Small intestine (tissue), 7 donors: ENCODE data around the gene MKNK1. TPM values are rescaled to one million over a fixed set of nuclear protein-coding genes. Genes with fewer than 3 reads are reported as not detected.

Experiments
- DNase-seq, 2 donors: peaks; one replicate each; pipeline versions ENCODE4 v3.0.0 to v3.0.0-alpha.2; 2013
- FAIRE-seq: peaks from 2 replicates; lab custom pipeline; 2012; peaks lifted over from hg19 to GRCh38; lab: Jason Lieb, UNC
- H3K27ac ChIP-seq, 3 donors: one replicate each; pipeline ENCODE4 v1.5.1; 2013; ENCODE audit warnings: low read length in 2 of 3, mild to moderate bottlenecking in 2 of 3, control low read depth in 1 of 3, inconsistent platforms in 1 of 3, low read depth in 1 of 3, moderate library complexity in 1 of 3
- H3K27me3 ChIP-seq, 3 donors: one replicate each; pipeline ENCODE4 v1.6.1; 2013; ENCODE audit warnings: low read length in 3 of 3, inconsistent platforms in 1 of 3; ENCODE audit not compliant: control insufficient read depth in 3 of 3, insufficient read depth in 3 of 3
- H3K36me3 ChIP-seq, 3 donors: one replicate each; pipeline ENCODE4 v1.6.1; 2013; ENCODE audit warnings: low read length in 3 of 3, inconsistent platforms in 1 of 3, low read depth in 1 of 3, mild to moderate bottlenecking in 1 of 3, moderate library complexity in 1 of 3; ENCODE audit not compliant: control insufficient read depth in 3 of 3, insufficient read depth in 2 of 3
- H3K4me1 ChIP-seq, 3 donors: one replicate each; pipeline ENCODE4 v1.6.1; 2013; ENCODE audit warnings: low read length in 2 of 3, inconsistent platforms in 1 of 3, low read depth in 1 of 3, mild to moderate bottlenecking in 1 of 3, moderate library complexity in 1 of 3; ENCODE audit not compliant: control insufficient read depth in 3 of 3, insufficient read depth in 2 of 3
- H3K4me3 ChIP-seq, 3 donors: one replicate each; pipeline ENCODE4 v1.5.1; 2013; ENCODE audit warnings: low read length in 3 of 3, control low read depth in 1 of 3, inconsistent platforms in 1 of 3, low read depth in 1 of 3, mild to moderate bottlenecking in 1 of 3, moderate library complexity in 1 of 3
- H3K9me3 ChIP-seq, 2 donors: one replicate each; pipeline ENCODE4 v1.6.1; 2013; ENCODE audit warnings: low read depth in 1 of 2, low read length in 1 of 2; ENCODE audit not compliant: control insufficient read depth in 2 of 2, insufficient read depth in 1 of 2
- WGBS, 3 donors: extraction: QIAGEN DNeasy Blood & Tissue Kit; methylation state at CpG; one replicate each; pipeline ENCODE4 v1.1.7; 2013; 5-methylcytosine and 5-hydroxymethylcytosine counted together
- polyA plus RNA-seq, 4 donors: library from polyadenylated mRNA; stranded (reverse) in 3 of 4; unstranded in 1 of 4; fragments of 200-250 nt in 3 of 4; fragments of 120-200 nt in 1 of 4; gene quantifications; one replicate each; pipeline versions ENCODE4 v1.2.1 to v1.2.3, GENCODE V29; 2013
- donor health status: healthy with polysubstance abuse.
- donor health status: control.
- donor health status: control.
- donor health status: Bipolar disorder and iron deficiency.
- donor health status: healthy.

MKNK1 gene
- polyA plus RNA-seq, 4 donors: 20.2 to 42.5 (median 33.5) TPM

DNA sequence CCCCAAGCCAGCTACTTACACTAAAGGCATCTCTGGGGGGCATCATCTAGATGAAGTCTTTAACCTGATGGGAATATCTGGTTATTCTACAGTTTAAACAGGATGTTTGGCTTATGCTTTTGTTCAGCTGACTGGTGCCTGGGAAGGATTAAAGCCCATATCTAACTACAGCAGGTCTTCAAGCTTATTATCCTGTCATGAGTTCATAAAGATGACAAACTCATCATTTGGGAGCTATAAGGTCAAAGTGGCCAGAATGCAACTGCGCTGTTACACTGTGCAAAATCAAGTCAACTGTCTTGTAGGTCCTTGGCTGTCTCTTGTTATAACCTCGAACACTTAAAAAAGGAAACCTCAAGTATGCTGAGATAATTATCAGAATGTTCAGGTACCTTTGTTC is 31.1 kb upstream of the MKNK1 start:
- Histone ChIP-seq H3K27me3 (no peaks in the 10 kb centered on the region), H3K4me1 (peaks cover 0 to 5% (median 0%) of the 10 kb centered on the region in 3 donors), H3K36me3 (peaks cover 3 to 24% (median 17%) of the 10 kb centered on the region in 3 donors), H3K27ac (no peak overlapping the region), H3K9me3 (no peaks in the 10 kb centered on the region), H3K4me3 (no peak overlapping the region)
- FAIRE-seq (no peak), DNase-seq (no peak)
- 95 to 97% (median 96%) methylated on average over 2 of the region's 2 CpGs for WGBS, 3 donors

DNA sequence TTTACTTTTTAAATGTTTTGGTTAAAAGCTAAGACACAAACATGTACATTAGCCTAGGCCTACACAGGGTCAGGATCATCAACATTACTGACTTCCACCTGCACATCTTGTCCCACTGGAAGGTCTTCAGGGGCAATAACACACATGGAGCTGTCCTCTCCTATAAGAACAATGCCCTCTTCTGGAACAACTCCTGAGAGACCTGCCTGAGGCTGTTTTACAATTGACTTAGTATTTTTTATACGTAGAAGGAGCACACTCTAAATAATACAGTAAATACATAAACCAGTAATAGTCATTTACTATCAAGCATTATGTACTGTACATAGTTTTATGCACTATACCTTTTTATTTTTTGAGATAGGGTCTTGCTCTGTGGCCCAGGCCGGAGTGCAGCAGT is 26.7 kb upstream of the MKNK1 start:
- Histone ChIP-seq H3K4me1 (no peaks in the 10 kb centered on the region), H3K27me3 (no peaks in the 10 kb centered on the region), H3K4me3 (no peak overlapping the region), H3K36me3 (peaks cover 3 to 19% (median 15%) of the 10 kb centered on the region in 3 donors), H3K27ac (no peak overlapping the region), H3K9me3 (no peaks in the 10 kb centered on the region)
- no peak for DNase-seq
- WGBS, 3 donors: 92 to 95% (median 93%) methylated on average over 2 of the region's 2 CpGs
- no peak for FAIRE-seq

GRCh38 chr1:46623743-46624644 is 19.9 kb upstream of the MKNK1 start:
- H3K36me3 ChIP-seq: no peaks in the 10 kb centered on the region
- H3K27ac ChIP-seq: no peak overlapping the region
- H3K4me1 ChIP-seq: peaks cover 0 to 23% (median 0%) of the 10 kb centered on the region in 3 donors
- FAIRE-seq (no peak), DNase-seq (peak; percentile 36 to 39)
- H3K9me3 ChIP-seq: no peaks in the 10 kb centered on the region
- H3K27me3 ChIP-seq: no peaks in the 10 kb centered on the region
- 72 to 74% (median 73%) methylated on average over 4 of the region's 4 CpGs for WGBS, 3 donors
- H3K4me3 ChIP-seq: no peak overlapping the region

- Histone ChIP-seq H3K4me1 (peaks cover 0 to 23% (median 0%) of the 10 kb centered on the region in 3 donors), H3K9me3 (no peaks in the 10 kb centered on the region), H3K27ac (no peak overlapping the region), H3K36me3 (no peaks in the 10 kb centered on the region), H3K4me3 (no peak overlapping the region), H3K27me3 (no peaks in the 10 kb centered on the region)
- FAIRE-seq: no peak
- 52 to 64% (median 60%) methylated on average over 3 of the region's 3 CpGs for WGBS, 3 donors
- DNase-seq: peak; percentile 46 to 55
Observed at GRCh38 chr1:46622344-46622743, 18.3 kb upstream of the MKNK1 start.

- no peaks in the 10 kb centered on the region for H3K36me3 ChIP-seq
- H3K9me3 ChIP-seq: no peaks in the 10 kb centered on the region
- WGBS, 3 donors: 50 to 60% (median 54%) methylated on average over 7 of the region's 7 CpGs
- DNase-seq (no peak), FAIRE-seq (no peak)
- no peak overlapping the region for H3K4me3 ChIP-seq
- no peaks in the 10 kb centered on the region for H3K27me3 ChIP-seq
- H3K4me1 ChIP-seq: peaks cover 0 to 27% (median 0%) of the 10 kb centered on the region in 3 donors
- H3K27ac ChIP-seq: no peak overlapping the region
Observed at GRCh38 chr1:46621930-46622329, 17.9 kb upstream of the MKNK1 start.

DNA sequence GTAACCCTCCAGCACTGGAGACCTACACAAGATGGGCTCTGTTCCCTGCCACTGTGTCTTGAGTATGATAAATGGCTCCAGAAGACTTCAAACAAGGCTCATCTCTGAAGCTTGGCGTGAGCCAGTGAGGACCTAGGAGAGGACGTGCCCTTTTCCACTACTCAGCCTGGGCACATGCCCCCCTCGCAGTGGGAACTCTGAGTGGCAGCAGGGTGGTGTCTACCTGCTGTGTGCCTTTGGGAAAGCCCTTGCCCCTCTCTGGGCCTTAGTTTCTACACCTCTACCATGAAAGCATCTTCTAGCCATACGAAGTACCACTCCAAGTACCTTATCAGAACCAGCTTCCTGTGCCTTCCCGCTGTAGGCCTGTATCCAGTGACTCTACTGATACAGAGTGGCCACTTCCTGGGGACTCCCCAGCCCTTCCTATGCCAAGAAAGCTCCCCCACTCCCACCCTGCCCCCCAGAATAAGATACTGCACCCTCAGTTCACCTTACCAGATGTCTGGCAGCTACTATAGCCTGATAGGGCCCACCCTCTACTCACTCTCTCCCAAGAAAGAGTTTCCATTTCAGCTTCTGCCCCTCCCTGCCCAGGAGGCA is 15.7 kb upstream of the MKNK1 start:
- no peaks in the 10 kb centered on the region for H3K9me3 ChIP-seq
- peaks cover 0 to 38% (median 3%) of the 10 kb centered on the region in 3 donors for H3K4me1 ChIP-seq
- H3K27me3 ChIP-seq: no peaks in the 10 kb centered on the region
- WGBS, 3 donors: 90 to 93% (median 91%) methylated on average over 5 of the region's 5 CpGs
- no peak overlapping the region for H3K4me3 ChIP-seq
- DNase-seq (no peak), FAIRE-seq (no peak)
- no peak overlapping the region for H3K27ac ChIP-seq
- H3K36me3 ChIP-seq: no peaks in the 10 kb centered on the region

DNA sequence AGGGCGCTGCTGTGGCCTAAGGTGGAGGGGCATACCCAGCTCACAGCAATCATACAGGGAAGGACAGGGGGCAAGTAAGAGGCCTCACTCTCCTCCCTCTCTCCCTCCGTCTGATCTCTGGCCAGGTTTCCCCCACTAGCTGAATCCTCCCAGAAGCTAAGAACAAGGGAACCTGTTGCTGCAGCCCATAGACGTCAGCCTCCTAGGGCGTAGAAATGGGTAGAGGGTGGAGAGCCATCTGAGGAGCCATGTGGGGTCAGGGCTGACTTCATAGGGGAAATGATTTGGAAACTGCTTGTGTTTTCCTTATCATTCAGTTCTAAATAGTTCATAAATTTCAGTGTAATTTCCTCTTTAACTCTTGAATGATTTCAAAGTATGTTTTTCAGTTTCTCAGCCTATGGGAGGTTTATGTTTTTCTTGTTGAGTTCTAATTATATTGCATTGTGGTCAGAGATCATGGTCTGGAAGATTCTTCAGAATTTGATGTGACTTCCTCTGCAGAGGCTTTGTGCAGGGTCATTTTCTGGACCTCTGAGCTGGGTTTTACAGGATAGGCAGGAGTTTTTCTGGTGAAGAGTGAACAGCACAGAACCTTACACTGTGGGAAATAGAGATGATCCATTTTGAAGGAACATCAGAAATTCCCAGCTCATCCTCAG is 14.8 kb upstream of the MKNK1 start:
- Histone ChIP-seq H3K27ac (no peak overlapping the region), H3K4me3 (no peak overlapping the region), H3K36me3 (no peaks in the 10 kb centered on the region), H3K9me3 (no peaks in the 10 kb centered on the region), H3K27me3 (no peaks in the 10 kb centered on the region), H3K4me1 (peaks cover 0 to 38% (median 3%) of the 10 kb centered on the region in 3 donors)
- WGBS, 3 donors: 82 to 88% (median 85%) methylated on average over 4 of the region's 4 CpGs
- no peak for DNase-seq
- no peak for FAIRE-seq

- H3K27ac ChIP-seq: no peak overlapping the region
- H3K4me1 ChIP-seq: peaks cover 0 to 32% (median 3%) of the 10 kb centered on the region in 3 donors
Observed at GRCh38 chr1:46617833-46618232, 13.8 kb upstream of the MKNK1 start.

More at GRCh38 chr1:46617833-46618232, 13.8 kb upstream of the MKNK1 start:
- no peaks in the 10 kb centered on the region for H3K27me3 ChIP-seq
- no peaks in the 10 kb centered on the region for H3K9me3 ChIP-seq
- DNase-seq (no peak), FAIRE-seq (no peak)
- H3K36me3 ChIP-seq: peaks cover 0 to 7% (median under 1%) of the 10 kb centered on the region in 3 donors
- no peak overlapping the region for H3K4me3 ChIP-seq
- 82 to 87% (median 85%) methylated on average over 3 of the region's 3 CpGs for WGBS, 3 donors
